Measurements from ENCODE around the gene LYPLAL1.

GRCh38 chr1:219161371-219161770 is 12.3 kb upstream of the LYPLAL1 start:
- TF ChIP-seq CTCF (IDR thresholded peaks at IDR 0.05; ENCODE audit: low read length) (no peak), EZH2 (IDR thresholded peaks at IDR 0.05; ENCODE audit: borderline replicate concordance, low read length) (no peak)

Measured in OCI-LY1 (cell line).